Measurements from ENCODE around the gene ENAH.

ENAH gene

GRCh38 chr1:225539575-225539974, 113.3 kb downstream of the ENAH start:
- Histone ChIP-seq H3K27me3 (ENCODE audit: control insufficient read depth in 1 of 2, insufficient read depth in 2 of 2, low read length in 2 of 2) (no peaks in the 10 kb centered on the region), H3K4me1 (ENCODE audit: control insufficient read depth, insufficient read depth, low read length) (peaks cover 25% of the 10 kb centered on the region), H3K4me3 (ENCODE audit: low read length in 2 of 2) (no peak overlapping the region), H3K9ac (ENCODE audit: low read length in 2 of 2) (no peak overlapping the region), H3K9me3 (ENCODE audit: control insufficient read depth in 2 of 2, low read length in 2 of 2) (no peaks in the 10 kb centered on the region), H3K36me3 (ENCODE audit: control insufficient read depth in 2 of 2, insufficient read depth in 2 of 2, low read length in 2 of 2) (no peaks in the 10 kb centered on the region), H3K27ac (ENCODE audit: low read length) (no peak overlapping the region)

- Histone ChIP-seq H3K36me3 (ENCODE audit: control insufficient read depth in 2 of 2, insufficient read depth in 2 of 2, low read length in 2 of 2) (no peaks in the 10 kb centered on the region), H3K4me1 (ENCODE audit: control insufficient read depth, insufficient read depth, low read length) (peaks cover 21% of the 10 kb centered on the region), H3K27me3 (ENCODE audit: control insufficient read depth in 1 of 2, insufficient read depth in 2 of 2, low read length in 2 of 2) (no peaks in the 10 kb centered on the region), H3K9me3 (ENCODE audit: control insufficient read depth in 2 of 2, low read length in 2 of 2) (no peaks in the 10 kb centered on the region), H3K9ac (ENCODE audit: low read length in 2 of 2) (no peak overlapping the region), H3K27ac (ENCODE audit: low read length) (no peak overlapping the region), H3K4me3 (ENCODE audit: low read length in 2 of 2) (no peak overlapping the region)
These were observed 113.9 kb downstream of the ENAH start for GRCh38 chr1:225539069-225539468.

GRCh38 chr1:225537554-225538251, 115.2 kb downstream of the ENAH start:
- Histone ChIP-seq H3K4me1 (ENCODE audit: control insufficient read depth, insufficient read depth, low read length) (peaks cover 17% of the 10 kb centered on the region), H3K4me3 (ENCODE audit: low read length in 2 of 2) (no peak overlapping the region), H3K27me3 (ENCODE audit: control insufficient read depth in 1 of 2, insufficient read depth in 2 of 2, low read length in 2 of 2) (no peaks in the 10 kb centered on the region), H3K27ac (ENCODE audit: low read length) (no peak overlapping the region), H3K9ac (ENCODE audit: low read length in 2 of 2) (no peak overlapping the region), H3K36me3 (ENCODE audit: control insufficient read depth in 2 of 2, insufficient read depth in 2 of 2, low read length in 2 of 2) (no peaks in the 10 kb centered on the region), H3K9me3 (ENCODE audit: control insufficient read depth in 2 of 2, low read length in 2 of 2) (no peaks in the 10 kb centered on the region)

- H3K4me3 ChIP-seq (ENCODE audit: low read length in 2 of 2): no peak overlapping the region
- H3K9ac ChIP-seq (ENCODE audit: low read length in 2 of 2): no peak overlapping the region
- H3K4me1 ChIP-seq (ENCODE audit: control insufficient read depth, insufficient read depth, low read length): peaks cover 6% of the 10 kb centered on the region
- no peak overlapping the region for H3K27ac ChIP-seq (ENCODE audit: low read length)
- H3K9me3 ChIP-seq (ENCODE audit: control insufficient read depth in 2 of 2, low read length in 2 of 2): no peaks in the 10 kb centered on the region
- no peaks in the 10 kb centered on the region for H3K36me3 ChIP-seq (ENCODE audit: control insufficient read depth in 2 of 2, insufficient read depth in 2 of 2, low read length in 2 of 2)
- H3K27me3 ChIP-seq (ENCODE audit: control insufficient read depth in 1 of 2, insufficient read depth in 2 of 2, low read length in 2 of 2): no peaks in the 10 kb centered on the region
These were observed 117.6 kb downstream of the ENAH start for GRCh38 chr1:225535280-225535679.

- Histone ChIP-seq H3K9ac (ENCODE audit: low read length in 2 of 2) (no peak overlapping the region), H3K9me3 (ENCODE audit: control insufficient read depth in 2 of 2, low read length in 2 of 2) (no peaks in the 10 kb centered on the region), H3K4me1 (ENCODE audit: control insufficient read depth, insufficient read depth, low read length) (peaks cover 8% of the 10 kb centered on the region), H3K27ac (ENCODE audit: low read length) (no peak overlapping the region), H3K36me3 (ENCODE audit: control insufficient read depth in 2 of 2, insufficient read depth in 2 of 2, low read length in 2 of 2) (peaks cover 0 to 1% of the 10 kb centered on the region in 2 donors), H3K4me3 (ENCODE audit: low read length in 2 of 2) (no peak overlapping the region), H3K27me3 (ENCODE audit: control insufficient read depth in 1 of 2, insufficient read depth in 2 of 2, low read length in 2 of 2) (no peaks in the 10 kb centered on the region)
These were observed 118.2 kb downstream of the ENAH start for GRCh38 chr1:225534772-225535171.

- H3K4me1 ChIP-seq (ENCODE audit: control insufficient read depth, insufficient read depth, low read length): peaks cover 11% of the 10 kb centered on the region
- no peak overlapping the region for H3K9ac ChIP-seq (ENCODE audit: low read length in 2 of 2)
- no peak overlapping the region for H3K4me3 ChIP-seq (ENCODE audit: low read length in 2 of 2)
- no peak overlapping the region for H3K27ac ChIP-seq (ENCODE audit: low read length)
- peaks cover 0 to 6% of the 10 kb centered on the region in 2 donors for H3K36me3 ChIP-seq (ENCODE audit: control insufficient read depth in 2 of 2, insufficient read depth in 2 of 2, low read length in 2 of 2)
- H3K27me3 ChIP-seq (ENCODE audit: control insufficient read depth in 1 of 2, insufficient read depth in 2 of 2, low read length in 2 of 2): no peaks in the 10 kb centered on the region
- no peaks in the 10 kb centered on the region for H3K9me3 ChIP-seq (ENCODE audit: control insufficient read depth in 2 of 2, low read length in 2 of 2)
These were observed 118.8 kb downstream of the ENAH start for GRCh38 chr1:225534135-225534534.

- Histone ChIP-seq H3K27ac (ENCODE audit: low read length) (no peak overlapping the region), H3K9ac (ENCODE audit: low read length in 2 of 2) (peak overlapping the region in 1 of 2 donors; percentile 11), H3K4me1 (ENCODE audit: control insufficient read depth, insufficient read depth, low read length) (peaks cover 8% of the 10 kb centered on the region), H3K9me3 (ENCODE audit: control insufficient read depth in 2 of 2, low read length in 2 of 2) (no peaks in the 10 kb centered on the region), H3K4me3 (ENCODE audit: low read length in 2 of 2) (no peak overlapping the region), H3K36me3 (ENCODE audit: control insufficient read depth in 2 of 2, insufficient read depth in 2 of 2, low read length in 2 of 2) (peaks cover 0 to 7% of the 10 kb centered on the region in 2 donors), H3K27me3 (ENCODE audit: control insufficient read depth in 1 of 2, insufficient read depth in 2 of 2, low read length in 2 of 2) (no peaks in the 10 kb centered on the region)
These were observed 119.7 kb downstream of the ENAH start for GRCh38 chr1:225533238-225533637.

GRCh38 chr1:225532240-225532944, 120.5 kb downstream of the ENAH start:
- Histone ChIP-seq H3K27me3 (ENCODE audit: control insufficient read depth in 1 of 2, insufficient read depth in 2 of 2, low read length in 2 of 2) (no peaks in the 10 kb centered on the region), H3K36me3 (ENCODE audit: control insufficient read depth in 2 of 2, insufficient read depth in 2 of 2, low read length in 2 of 2) (peaks cover 0 to 7% of the 10 kb centered on the region in 2 donors), H3K4me1 (ENCODE audit: control insufficient read depth, insufficient read depth, low read length) (peaks cover 13% of the 10 kb centered on the region), H3K27ac (ENCODE audit: low read length) (no peak overlapping the region), H3K9ac (ENCODE audit: low read length in 2 of 2) (no peak overlapping the region), H3K4me3 (ENCODE audit: low read length in 2 of 2) (no peak overlapping the region), H3K9me3 (ENCODE audit: control insufficient read depth in 2 of 2, low read length in 2 of 2) (no peaks in the 10 kb centered on the region)

GRCh38 chr1:225529726-225530125, 123.2 kb downstream of the ENAH start:
- peaks cover 16% of the 10 kb centered on the region for H3K4me1 ChIP-seq (ENCODE audit: control insufficient read depth, insufficient read depth, low read length)
- no peaks in the 10 kb centered on the region for H3K27me3 ChIP-seq (ENCODE audit: control insufficient read depth in 1 of 2, insufficient read depth in 2 of 2, low read length in 2 of 2)
- no peaks in the 10 kb centered on the region for H3K9me3 ChIP-seq (ENCODE audit: control insufficient read depth in 2 of 2, low read length in 2 of 2)
- H3K4me3 ChIP-seq (ENCODE audit: low read length in 2 of 2): no peak overlapping the region
- H3K9ac ChIP-seq (ENCODE audit: low read length in 2 of 2): no peak overlapping the region
- no peak overlapping the region for H3K27ac ChIP-seq (ENCODE audit: low read length)
- H3K36me3 ChIP-seq (ENCODE audit: control insufficient read depth in 2 of 2, insufficient read depth in 2 of 2, low read length in 2 of 2): peaks cover 0 to 7% of the 10 kb centered on the region in 2 donors

GRCh38 chr1:225527575-225527974, 125.3 kb downstream of the ENAH start:
- no peaks in the 10 kb centered on the region for H3K9me3 ChIP-seq (ENCODE audit: control insufficient read depth in 2 of 2, low read length in 2 of 2)
- H3K4me3 ChIP-seq (ENCODE audit: low read length in 2 of 2): no peak overlapping the region
- peaks cover 14% of the 10 kb centered on the region for H3K4me1 ChIP-seq (ENCODE audit: control insufficient read depth, insufficient read depth, low read length)
- H3K27ac ChIP-seq (ENCODE audit: low read length): no peak overlapping the region
- H3K36me3 ChIP-seq (ENCODE audit: control insufficient read depth in 2 of 2, insufficient read depth in 2 of 2, low read length in 2 of 2): peaks cover 0 to 7% of the 10 kb centered on the region in 2 donors
- H3K9ac ChIP-seq (ENCODE audit: low read length in 2 of 2): no peak overlapping the region
- H3K27me3 ChIP-seq (ENCODE audit: control insufficient read depth in 1 of 2, insufficient read depth in 2 of 2, low read length in 2 of 2): no peaks in the 10 kb centered on the region

GRCh38 chr1:225526878-225527277, 126.0 kb downstream of the ENAH start:
- no peak overlapping the region for H3K9ac ChIP-seq (ENCODE audit: low read length in 2 of 2)
- H3K4me3 ChIP-seq (ENCODE audit: low read length in 2 of 2): no peak overlapping the region
- no peak overlapping the region for H3K27ac ChIP-seq (ENCODE audit: low read length)
- H3K4me1 ChIP-seq (ENCODE audit: control insufficient read depth, insufficient read depth, low read length): peaks cover 14% of the 10 kb centered on the region
- no peaks in the 10 kb centered on the region for H3K27me3 ChIP-seq (ENCODE audit: control insufficient read depth in 1 of 2, insufficient read depth in 2 of 2, low read length in 2 of 2)
- H3K36me3 ChIP-seq (ENCODE audit: control insufficient read depth in 2 of 2, insufficient read depth in 2 of 2, low read length in 2 of 2): peaks cover 0 to 7% of the 10 kb centered on the region in 2 donors
- no peaks in the 10 kb centered on the region for H3K9me3 ChIP-seq (ENCODE audit: control insufficient read depth in 2 of 2, low read length in 2 of 2)

Measured in stomach smooth muscle (tissue), 2 donors.